ENCODE data around the gene PALS1.
"Not testable (repeated sequence)": the region's sequence is repeated elsewhere in the genome, so short reads cannot be mapped to it uniquely, and the experiment has no call there.

Gene PALS1

GRCh38 chr14:67268426-67269150, 27.4 kb downstream of the PALS1 start:
- TF ChIP-seq ELF4 (IDR thresholded peaks at IDR 0.05) (no peak), HDGF (IDR thresholded peaks at IDR 0.05; ENCODE audit: borderline replicate concordance) (no peak), FOXM1 (IDR thresholded peaks at IDR 0.05; ENCODE audit: borderline replicate concordance) (no peak), LEF1 (IDR thresholded peaks at IDR 0.05; ENCODE audit: borderline replicate concordance) (no peak), SP1 (IDR thresholded peaks at IDR 0.05) (no peak), CTBP1 (IDR thresholded peaks at IDR 0.05; ENCODE audit: borderline replicate concordance) (no peak), L3MBTL2 (conservative IDR thresholded peaks at IDR 0.05) (no peak), TARDBP (IDR thresholded peaks at IDR 0.05) (no peak), NFRKB (IDR thresholded peaks at IDR 0.05) (no peak), SUZ12 (IDR thresholded peaks at IDR 0.05) (no peak), BHLHE40 (IDR thresholded peaks at IDR 0.05; ENCODE audit: borderline replicate concordance) (no peak), ZNF384 (IDR thresholded peaks at IDR 0.05) (no peak)
- CTCF ChIA-PET = no interaction called here
- no peak for DNase-seq (ENCODE audit: extremely low spot score)
- POLR2A ChIA-PET = no interaction called here

GRCh38 chr14:67269298-67270060, 28.2 kb downstream of the PALS1 start:
- ChIA-PET POLR2A (interaction anchor here (1.3 kb wide), 1 partner anchor 90 kb away, joined by 3 read pairs; the partner anchor contains the start of genes ATP6V1D and EIF2S1), CTCF (interaction anchor here (1.4 kb wide), 1 partner anchor 17 kb away, joined by 7 read pairs; no protein-coding TSS in a partner anchor)
- TF ChIP-seq L3MBTL2 (conservative IDR thresholded peaks at IDR 0.05) (no peak), FOXM1 (IDR thresholded peaks at IDR 0.05; ENCODE audit: borderline replicate concordance) (no peak), FOXK2 (IDR thresholded peaks at IDR 0.05) (no peak), PKNOX1 (IDR thresholded peaks at IDR 0.05) (no peak), SUZ12 (IDR thresholded peaks at IDR 0.05) (no peak), SP1 (IDR thresholded peaks at IDR 0.05) (no peak), CTBP1 (IDR thresholded peaks at IDR 0.05; ENCODE audit: borderline replicate concordance) (no peak), NFRKB (IDR thresholded peaks at IDR 0.05) (no peak), LEF1 (IDR thresholded peaks at IDR 0.05; ENCODE audit: borderline replicate concordance) (no peak), ELF4 (IDR thresholded peaks at IDR 0.05) (no peak), TARDBP (IDR thresholded peaks at IDR 0.05) (no peak)
- no peak for DNase-seq (ENCODE audit: extremely low spot score)

GRCh38 chr14:67270145-67270753, 29.0 kb downstream of the PALS1 start:
- POLR2A ChIA-PET = interaction anchor here (1.3 kb wide), 1 partner anchor 90 kb away, joined by 3 read pairs; the partner anchor contains the start of genes ATP6V1D and EIF2S1
- TF ChIP-seq ZNF384 (IDR thresholded peaks at IDR 0.05) (0 out of 2 replicates have a peak, but pooled peaks have one; percentile 49), BHLHE40 (IDR thresholded peaks at IDR 0.05; ENCODE audit: borderline replicate concordance) (no peak)
- no peak for DNase-seq (ENCODE audit: extremely low spot score)
- CTCF ChIA-PET = interaction anchor here (0.5 to 1.4 kb wide), 3 partner anchors 11 to 202 kb away, joined by 3 to 7 read pairs (median 3); no protein-coding TSS in a partner anchor

- ChIA-PET POLR2A (interaction anchor here (1.3 kb wide), 1 partner anchor 89 kb away, joined by 3 read pairs; the partner anchor contains the start of genes ATP6V1D and EIF2S1), CTCF (interaction anchor here (0.7 kb wide), 1 partner anchor 15 kb away, joined by 3 read pairs; no protein-coding TSS in a partner anchor)
- no peak for DNase-seq (ENCODE audit: extremely low spot score)
- TF ChIP-seq ZNF384 (IDR thresholded peaks at IDR 0.05) = no peak
- TF ChIP-seq SP1 (IDR thresholded peaks at IDR 0.05) = no peak
- TF ChIP-seq ARNT (IDR thresholded peaks at IDR 0.05) = no peak
- no peak for TF ChIP-seq LEF1 (IDR thresholded peaks at IDR 0.05; ENCODE audit: borderline replicate concordance)
- TF ChIP-seq FOXA1 (IDR thresholded peaks at IDR 0.05) = no peak
- TF ChIP-seq ELF4 (IDR thresholded peaks at IDR 0.05) = no peak
- TF ChIP-seq HDGF (IDR thresholded peaks at IDR 0.05; ENCODE audit: borderline replicate concordance) = no peak
- no peak for TF ChIP-seq SUZ12 (IDR thresholded peaks at IDR 0.05)
- TF ChIP-seq CTBP1 (IDR thresholded peaks at IDR 0.05; ENCODE audit: borderline replicate concordance) = no peak
- TF ChIP-seq BHLHE40 (IDR thresholded peaks at IDR 0.05; ENCODE audit: borderline replicate concordance) = no peak
- TF ChIP-seq FOXK2 (IDR thresholded peaks at IDR 0.05) = no peak
- TF ChIP-seq TARDBP (IDR thresholded peaks at IDR 0.05) = no peak
- no peak for TF ChIP-seq FOXM1 (IDR thresholded peaks at IDR 0.05; ENCODE audit: borderline replicate concordance)
- TF ChIP-seq L3MBTL2 (conservative IDR thresholded peaks at IDR 0.05) = no peak
- TF ChIP-seq NFRKB (IDR thresholded peaks at IDR 0.05) = no peak
- no peak for TF ChIP-seq PKNOX1 (IDR thresholded peaks at IDR 0.05)
These were observed 29.7 kb downstream of the PALS1 start for GRCh38 chr14:67270933-67271332.

GRCh38 chr14:67273281-67273680, 32.0 kb downstream of the PALS1 start:
- CTCF ChIA-PET; POLR2A ChIA-PET; DNase-seq (ENCODE audit: extremely low spot score): not testable (repeated sequence)

- no peak for TF ChIP-seq ARNT (IDR thresholded peaks at IDR 0.05)
- TF ChIP-seq BHLHE40 (IDR thresholded peaks at IDR 0.05; ENCODE audit: borderline replicate concordance) = no peak
- no peak for TF ChIP-seq SUZ12 (IDR thresholded peaks at IDR 0.05)
- TF ChIP-seq CTBP1 (IDR thresholded peaks at IDR 0.05; ENCODE audit: borderline replicate concordance) = no peak
- TF ChIP-seq NFRKB (IDR thresholded peaks at IDR 0.05) = no peak
- no peak for TF ChIP-seq FOXM1 (IDR thresholded peaks at IDR 0.05; ENCODE audit: borderline replicate concordance)
- no peak for TF ChIP-seq ELF4 (IDR thresholded peaks at IDR 0.05)
- TF ChIP-seq TARDBP (IDR thresholded peaks at IDR 0.05) = no peak
- no peak for TF ChIP-seq HDGF (IDR thresholded peaks at IDR 0.05; ENCODE audit: borderline replicate concordance)
- TF ChIP-seq SP1 (IDR thresholded peaks at IDR 0.05) = no peak
- no peak for TF ChIP-seq FOXK2 (IDR thresholded peaks at IDR 0.05)
- no peak for TF ChIP-seq LEF1 (IDR thresholded peaks at IDR 0.05; ENCODE audit: borderline replicate concordance)
- no peak for TF ChIP-seq ZNF384 (IDR thresholded peaks at IDR 0.05)
- no peak for TF ChIP-seq FOXA1 (IDR thresholded peaks at IDR 0.05)
- no peak for TF ChIP-seq L3MBTL2 (conservative IDR thresholded peaks at IDR 0.05)
- no peak for TF ChIP-seq PKNOX1 (IDR thresholded peaks at IDR 0.05)
- ChIA-PET CTCF (interaction anchor here (2.3 kb wide), 1 partner anchor 10 kb away, joined by 14 read pairs; no protein-coding TSS in a partner anchor), POLR2A (no interaction called here)
- no peak for DNase-seq (ENCODE audit: extremely low spot score)
These were observed 34.9 kb downstream of the PALS1 start for GRCh38 chr14:67276131-67276530.
